ENCODE data around the gene ARHGAP35. TPM values are rescaled to one million over a fixed set of nuclear protein-coding genes. Genes with fewer than 3 reads are reported as not detected.

Gene ARHGAP35
- total RNA-seq, 1 experiment from 2014 or later, result 64.1 TPM

GRCh38 chr19:46902402-46902766 is 41.6 kb downstream of the ARHGAP35 start:
- peaks cover 56% of the 10 kb centered on the region for H3K4me1 ChIP-seq (ENCODE audit: control insufficient read depth, insufficient read depth, low read length)
- ATAC-seq (peak; percentile 70), DNase-seq (ENCODE audit: low read depth, low spot score) (no peak)
- in situ Hi-C loops (cut with HindIII; ENCODE audit: low pct_unique_long_range_greater_than_20kb, low sequenced_read_pairs), result no loop called here
- BruUV-seq (replicated peaks), result no TSS peak
- POLR2A ChIA-PET, result interaction anchor here (0.6 kb wide), 1 partner anchor 41 kb away, joined by 9 read pairs; no protein-coding TSS in a partner anchor
- TF ChIP-seq, protein P1, sequence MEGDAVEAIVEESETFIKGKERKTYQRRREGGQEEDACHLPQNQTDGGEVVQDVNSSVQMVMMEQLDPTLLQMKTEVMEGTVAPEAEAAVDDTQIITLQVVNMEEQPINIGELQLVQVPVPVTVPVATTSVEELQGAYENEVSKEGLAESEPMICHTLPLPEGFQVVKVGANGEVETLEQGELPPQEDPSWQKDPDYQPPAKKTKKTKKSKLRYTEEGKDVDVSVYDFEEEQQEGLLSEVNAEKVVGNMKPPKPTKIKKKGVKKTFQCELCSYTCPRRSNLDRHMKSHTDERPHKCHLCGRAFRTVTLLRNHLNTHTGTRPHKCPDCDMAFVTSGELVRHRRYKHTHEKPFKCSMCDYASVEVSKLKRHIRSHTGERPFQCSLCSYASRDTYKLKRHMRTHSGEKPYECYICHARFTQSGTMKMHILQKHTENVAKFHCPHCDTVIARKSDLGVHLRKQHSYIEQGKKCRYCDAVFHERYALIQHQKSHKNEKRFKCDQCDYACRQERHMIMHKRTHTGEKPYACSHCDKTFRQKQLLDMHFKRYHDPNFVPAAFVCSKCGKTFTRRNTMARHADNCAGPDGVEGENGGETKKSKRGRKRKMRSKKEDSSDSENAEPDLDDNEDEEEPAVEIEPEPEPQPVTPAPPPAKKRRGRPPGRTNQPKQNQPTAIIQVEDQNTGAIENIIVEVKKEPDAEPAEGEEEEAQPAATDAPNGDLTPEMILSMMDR (IDR thresholded peaks at IDR 0.05), result no peak
- TF ChIP-seq POLR2AphosphoS5 (IDR thresholded peaks at IDR 0.05; ENCODE audit: low read depth, low read length) (no peak), SIN3A (IDR thresholded peaks at IDR 0.05; ENCODE audit: borderline replicate concordance, insufficient read depth, low read depth, low read length) (no peak), TCF7L2 (IDR thresholded peaks at IDR 0.05; ENCODE audit: low read depth, low read length) (no peak)
- TF ChIP-seq, protein P2, sequence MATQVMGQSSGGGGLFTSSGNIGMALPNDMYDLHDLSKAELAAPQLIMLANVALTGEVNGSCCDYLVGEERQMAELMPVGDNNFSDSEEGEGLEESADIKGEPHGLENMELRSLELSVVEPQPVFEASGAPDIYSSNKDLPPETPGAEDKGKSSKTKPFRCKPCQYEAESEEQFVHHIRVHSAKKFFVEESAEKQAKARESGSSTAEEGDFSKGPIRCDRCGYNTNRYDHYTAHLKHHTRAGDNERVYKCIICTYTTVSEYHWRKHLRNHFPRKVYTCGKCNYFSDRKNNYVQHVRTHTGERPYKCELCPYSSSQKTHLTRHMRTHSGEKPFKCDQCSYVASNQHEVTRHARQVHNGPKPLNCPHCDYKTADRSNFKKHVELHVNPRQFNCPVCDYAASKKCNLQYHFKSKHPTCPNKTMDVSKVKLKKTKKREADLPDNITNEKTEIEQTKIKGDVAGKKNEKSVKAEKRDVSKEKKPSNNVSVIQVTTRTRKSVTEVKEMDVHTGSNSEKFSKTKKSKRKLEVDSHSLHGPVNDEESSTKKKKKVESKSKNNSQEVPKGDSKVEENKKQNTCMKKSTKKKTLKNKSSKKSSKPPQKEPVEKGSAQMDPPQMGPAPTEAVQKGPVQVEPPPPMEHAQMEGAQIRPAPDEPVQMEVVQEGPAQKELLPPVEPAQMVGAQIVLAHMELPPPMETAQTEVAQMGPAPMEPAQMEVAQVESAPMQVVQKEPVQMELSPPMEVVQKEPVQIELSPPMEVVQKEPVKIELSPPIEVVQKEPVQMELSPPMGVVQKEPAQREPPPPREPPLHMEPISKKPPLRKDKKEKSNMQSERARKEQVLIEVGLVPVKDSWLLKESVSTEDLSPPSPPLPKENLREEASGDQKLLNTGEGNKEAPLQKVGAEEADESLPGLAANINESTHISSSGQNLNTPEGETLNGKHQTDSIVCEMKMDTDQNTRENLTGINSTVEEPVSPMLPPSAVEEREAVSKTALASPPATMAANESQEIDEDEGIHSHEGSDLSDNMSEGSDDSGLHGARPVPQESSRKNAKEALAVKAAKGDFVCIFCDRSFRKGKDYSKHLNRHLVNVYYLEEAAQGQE (IDR thresholded peaks at IDR 0.05; ENCODE audit: insufficient read depth in 1 of 2, low read depth in 2 of 2, low read length in 1 of 2), result no peak
- intact Hi-C loops (cut with micrococcal nuclease; ENCODE audit: unreplicated experiment), result no loop called here
- H3K4me3 ChIP-seq (ENCODE audit: low read depth in 2 of 2, low read length in 2 of 2), result no peak overlapping the region
- no peaks in the 10 kb centered on the region for H3K36me3 ChIP-seq (ENCODE audit: control insufficient read depth, insufficient read depth, low read length)
- peak overlapping the region; percentile 64 for H3K27ac ChIP-seq (ENCODE audit: low read length)
- CTCF ChIA-PET, result no interaction called here
- H3K27me3 ChIP-seq (ENCODE audit: control insufficient read depth, insufficient read depth, low read length), result no peaks in the 10 kb centered on the region
- no peaks in the 10 kb centered on the region for H3K9me3 ChIP-seq (ENCODE audit: control insufficient read depth, insufficient read depth, low read depth, low read length)

DNA sequence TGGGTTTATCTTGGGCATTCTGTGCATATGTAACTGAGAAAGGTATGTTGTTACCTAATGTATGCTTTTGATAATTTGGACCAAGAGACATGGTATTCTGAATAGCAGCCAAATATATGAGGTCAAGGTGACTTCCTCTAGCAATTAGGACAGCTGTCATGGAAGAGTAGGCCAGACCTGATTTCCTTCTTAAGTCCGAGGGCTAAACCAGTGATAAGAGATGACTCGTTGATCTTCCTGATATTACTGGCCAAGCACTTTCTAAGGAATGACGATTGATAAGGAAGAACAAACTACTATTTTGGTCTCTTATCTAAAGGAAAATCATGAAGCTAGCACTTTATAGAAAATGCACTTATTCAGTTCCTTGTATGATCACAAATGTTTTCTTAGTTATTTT is 42.7 kb downstream of the ARHGAP35 start:
- H3K4me3 ChIP-seq (ENCODE audit: low read depth in 2 of 2, low read length in 2 of 2), result no peak overlapping the region
- DNase-seq (ENCODE audit: low read depth, low spot score) (no peak), ATAC-seq (no peak)
- no peak for TF ChIP-seq TCF7L2 (IDR thresholded peaks at IDR 0.05; ENCODE audit: low read depth, low read length)
- no peak for TF ChIP-seq POLR2AphosphoS5 (IDR thresholded peaks at IDR 0.05; ENCODE audit: low read depth, low read length)
- TF ChIP-seq, protein P2 (IDR thresholded peaks at IDR 0.05; ENCODE audit: insufficient read depth in 1 of 2, low read depth in 2 of 2, low read length in 1 of 2), result no peak
- TF ChIP-seq SIN3A (IDR thresholded peaks at IDR 0.05; ENCODE audit: borderline replicate concordance, insufficient read depth, low read depth, low read length), result no peak
- H3K4me1 ChIP-seq (ENCODE audit: control insufficient read depth, insufficient read depth, low read length), result peaks cover 60% of the 10 kb centered on the region
- in situ Hi-C loops (cut with HindIII; ENCODE audit: low pct_unique_long_range_greater_than_20kb, low sequenced_read_pairs), result no loop called here
- intact Hi-C loops (cut with micrococcal nuclease; ENCODE audit: unreplicated experiment), result no loop called here
- ChIA-PET CTCF (no interaction called here), POLR2A (no interaction called here)
- H3K9me3 ChIP-seq (ENCODE audit: control insufficient read depth, insufficient read depth, low read depth, low read length), result no peaks in the 10 kb centered on the region
- peak overlapping the region; percentile 64 for H3K27ac ChIP-seq (ENCODE audit: low read length)
- no peaks in the 10 kb centered on the region for H3K27me3 ChIP-seq (ENCODE audit: control insufficient read depth, insufficient read depth, low read length)
- H3K36me3 ChIP-seq (ENCODE audit: control insufficient read depth, insufficient read depth, low read length), result no peaks in the 10 kb centered on the region
- BruUV-seq (replicated peaks), result no TSS peak
